Testis (tissue), 2 donors: ENCODE results near the gene TCF12.

Experiments used
- CTCF ChIP-seq, 3 experiments: fragments of 450-650 bp in 2 of 3; fragments of 200-600 bp in 1 of 3; sonication (generic) in 1 of 3; IDR thresholded peaks; one replicate each; pipeline ENCODE4 v1.5.1; 2016 to 2019; ENCODE audit warnings: antibody characterized with exemption in 3 of 3, mild to moderate bottlenecking in 2 of 3, moderate library complexity in 1 of 3
- POLR2A ChIP-seq: fragments of 450-650 bp; IDR thresholded peaks from one replicate; pipeline ENCODE4 v1.6.1; 2017; ENCODE audit warnings: antibody characterized with exemption, mild to moderate bottlenecking, moderate library complexity

GRCh38 chr15:57183614-57184344 lies 265.3 kb downstream of the TCF12 start:
- no peak for TF ChIP-seq CTCF (IDR thresholded peaks at IDR 0.05)
- no peak for TF ChIP-seq POLR2A
